OCI-LY7 (cell line): ENCODE data around the gene PARD3. TPM values are rescaled to one million over a fixed set of nuclear protein-coding genes. Genes with fewer than 3 reads are reported as not detected.

Experiments used
- BruUV-seq: library from RNA; stranded (reverse); fragments of 400-500 nt; replicated peaks from 2 replicates; lab custom pipeline; 2021; lab: Mats Ljungman, UMichigan
- CTCF ChIA-PET: fragments of 300-600 bp; sonication (Branson Sonifier 250); formaldehyde crosslinking; loops from one replicate; lab custom pipeline; 2022; ENCODE audit warnings: antibody characterized with exemption; ENCODE audit not compliant: unreplicated experiment; lab: Charles Lee
- POLR2A ChIA-PET: fragments of 300-600 bp; sonication (Branson Sonifier 250); formaldehyde crosslinking; loops from one replicate; lab custom pipeline; 2022; ENCODE audit warnings: antibody characterized with exemption; lab: Charles Lee
- DNase-seq: peaks from one replicate; pipeline ENCODE4 v3.0.0-alpha.2; 2015; ENCODE audit warnings: low spot score
- H2AFZ ChIP-seq: fragments of 200-600 bp; sonication (generic), shearing (Covaris generic); 2 replicates; pipeline ENCODE4 v1.6.1; 2014; ENCODE audit warnings: mild to moderate bottlenecking, antibody characterized with exemption, low read length, moderate library complexity
- H3K27ac ChIP-seq: fragments of 200-600 bp; sonication (generic); 2 replicates; pipeline ENCODE4 v1.5.1; 2014; ENCODE audit warnings: mixed run types, low read depth, mild to moderate bottlenecking, moderate library complexity, low read length, inconsistent platforms; ENCODE audit not compliant: poor library complexity, severe bottlenecking
- H3K36me3 ChIP-seq: fragments of 200-600 bp; sonication (generic); 2 replicates; pipeline ENCODE4 v1.6.1; 2014; ENCODE audit warnings: mild to moderate bottlenecking, antibody characterized with exemption, low read length, moderate library complexity, mixed read lengths; ENCODE audit not compliant: insufficient read depth
- H3K4me1 ChIP-seq: fragments of 200-600 bp; sonication (generic); 2 replicates; pipeline ENCODE4 v1.5.1; 2014; ENCODE audit warnings: mild to moderate bottlenecking, low read length; ENCODE audit not compliant: insufficient read depth, poor library complexity, severe bottlenecking
- H3K4me2 ChIP-seq: fragments of 200-600 bp; sonication (generic); 2 replicates; pipeline ENCODE4 v1.6.1; 2014; ENCODE audit warnings: mild to moderate bottlenecking, low read length
- H3K4me3 ChIP-seq: fragments of 200-600 bp; sonication (generic); 2 replicates; pipeline ENCODE4 v1.5.1; 2014; ENCODE audit warnings: mild to moderate bottlenecking, low read depth, low read length; ENCODE audit not compliant: poor library complexity, severe bottlenecking
- H3K79me2 ChIP-seq: fragments of 200-600 bp; sonication (generic); 2 replicates; pipeline ENCODE4 v1.6.1; 2016; ENCODE audit warnings: low read depth, mild to moderate bottlenecking, low read length, moderate library complexity, mixed read lengths; ENCODE audit not compliant: insufficient read depth
- H3K9me2 ChIP-seq: fragments of 200-600 bp; sonication (generic); 2 replicates; pipeline ENCODE4 v1.6.1; 2016; ENCODE audit warnings: mild to moderate bottlenecking, low read length, mixed read lengths; ENCODE audit not compliant: insufficient read depth
- H3K9me3 ChIP-seq: fragments of 200-600 bp; sonication (generic); 2 replicates; pipeline ENCODE4 v1.6.1; 2014; ENCODE audit warnings: mild to moderate bottlenecking, mixed run types, low read length, mixed read lengths
- H4K20me1 ChIP-seq: fragments of 200-600 bp; sonication (generic); 2 replicates; pipeline ENCODE4 v1.6.1; 2014; ENCODE audit warnings: mild to moderate bottlenecking, antibody characterized with exemption, low read length, moderate library complexity, mixed read lengths; ENCODE audit not compliant: insufficient read depth
- EZH2phosphoT487 ChIP-seq: fragments of 200-600 bp; sonication (generic); IDR thresholded peaks from 2 replicates; pipeline ENCODE4 v1.6.1; 2018; ENCODE audit warnings: low read depth, borderline replicate concordance, mild to moderate bottlenecking, mixed run types, antibody characterized with exemption, low read length, moderate library complexity, mixed read lengths
- intact Hi-C: fragments of 100-400 bp; cut with micrococcal nuclease; formaldehyde crosslinking; loops from one replicate; pipeline ENCODE4 v1.10.0; 2022; ENCODE audit not compliant: unreplicated experiment
- total RNA-seq, 2 experiments: library from RNA; depleted of rRNA in 1 of 2; stranded (reverse); fragments of >200 nt in 1 of 2; shearing (Covaris generic) in 1 of 2; gene quantifications; 2 replicates each; pipeline ENCODE4 v1.2.3, GENCODE V29; 2014 to 2022
- TF ChIP-seq, protein P1 (sequence below): fragments of 200-600 bp; sonication (generic); conservative IDR thresholded peaks from 2 replicates; pipeline ENCODE4 v1.5.1; 2014; ENCODE audit warnings: mild to moderate bottlenecking, antibody characterized with exemption, low read length, moderate library complexity, mixed read lengths

Gene PARD3
- total RNA-seq, 2 experiments from 2014 or later = not detected

DNA sequence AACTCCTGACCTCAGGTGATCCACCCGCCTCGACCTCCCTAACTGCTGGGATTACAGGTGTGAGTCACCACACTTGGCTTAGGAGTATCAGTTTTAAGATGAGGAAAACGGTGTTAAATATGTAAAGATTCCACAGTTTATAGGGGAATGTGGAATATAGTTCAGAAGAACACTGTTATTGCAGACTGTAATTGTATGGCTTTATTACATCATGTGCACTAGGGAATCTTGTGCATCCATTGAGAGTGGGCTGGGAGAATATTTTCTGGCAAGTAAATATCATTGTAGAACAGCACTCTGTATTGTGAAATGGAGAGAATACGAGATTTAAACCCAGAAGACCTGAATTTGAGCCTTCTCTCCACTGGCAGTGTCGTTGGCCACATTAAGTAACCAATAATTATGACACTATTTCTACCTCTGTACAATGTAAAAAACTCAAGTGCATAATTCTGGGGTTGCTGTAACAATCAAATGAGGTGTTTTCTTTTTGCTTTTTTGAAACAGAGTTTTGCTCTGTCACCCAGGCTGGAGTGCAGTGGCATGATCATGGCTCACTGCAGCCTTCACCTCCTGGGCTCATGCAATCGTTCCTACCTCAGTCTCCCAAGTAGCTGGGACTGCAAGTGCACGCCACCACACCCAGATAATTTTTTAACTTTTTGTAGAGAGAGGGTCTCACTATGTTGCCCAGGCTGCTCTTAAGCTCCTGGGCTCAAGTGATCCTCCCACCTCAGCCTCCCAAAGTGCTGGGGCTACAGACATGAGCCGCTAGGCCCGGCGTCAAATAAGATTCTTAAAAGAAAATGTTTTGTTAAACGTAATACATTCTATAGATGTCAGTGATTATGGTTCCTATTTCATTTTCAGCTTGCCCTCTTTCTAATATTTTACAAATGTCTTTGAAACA lies 12.0 kb upstream of the PARD3 start:
- no peak for TF ChIP-seq EZH2phosphoT487
- TF ChIP-seq, protein P1, sequence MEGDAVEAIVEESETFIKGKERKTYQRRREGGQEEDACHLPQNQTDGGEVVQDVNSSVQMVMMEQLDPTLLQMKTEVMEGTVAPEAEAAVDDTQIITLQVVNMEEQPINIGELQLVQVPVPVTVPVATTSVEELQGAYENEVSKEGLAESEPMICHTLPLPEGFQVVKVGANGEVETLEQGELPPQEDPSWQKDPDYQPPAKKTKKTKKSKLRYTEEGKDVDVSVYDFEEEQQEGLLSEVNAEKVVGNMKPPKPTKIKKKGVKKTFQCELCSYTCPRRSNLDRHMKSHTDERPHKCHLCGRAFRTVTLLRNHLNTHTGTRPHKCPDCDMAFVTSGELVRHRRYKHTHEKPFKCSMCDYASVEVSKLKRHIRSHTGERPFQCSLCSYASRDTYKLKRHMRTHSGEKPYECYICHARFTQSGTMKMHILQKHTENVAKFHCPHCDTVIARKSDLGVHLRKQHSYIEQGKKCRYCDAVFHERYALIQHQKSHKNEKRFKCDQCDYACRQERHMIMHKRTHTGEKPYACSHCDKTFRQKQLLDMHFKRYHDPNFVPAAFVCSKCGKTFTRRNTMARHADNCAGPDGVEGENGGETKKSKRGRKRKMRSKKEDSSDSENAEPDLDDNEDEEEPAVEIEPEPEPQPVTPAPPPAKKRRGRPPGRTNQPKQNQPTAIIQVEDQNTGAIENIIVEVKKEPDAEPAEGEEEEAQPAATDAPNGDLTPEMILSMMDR = no peak
- intact Hi-C loops = no loop called here
- no peaks in the 10 kb centered on the region for H3K9me3 ChIP-seq
- POLR2A ChIA-PET = no interaction called here
- no peak overlapping the region for H3K4me3 ChIP-seq
- no peak overlapping the region for H3K27ac ChIP-seq
- CTCF ChIA-PET = no interaction called here
- H3K36me3 ChIP-seq = no peaks in the 10 kb centered on the region
- no peak overlapping the region for H2AFZ ChIP-seq
- H3K9me2 ChIP-seq = no peaks in the 10 kb centered on the region
- no peaks in the 10 kb centered on the region for H3K79me2 ChIP-seq
- no peak overlapping the region for H3K4me2 ChIP-seq
- no peaks in the 10 kb centered on the region for H4K20me1 ChIP-seq
- no peak for DNase-seq
- no TSS peak for BruUV-seq
- no peaks in the 10 kb centered on the region for H3K4me1 ChIP-seq

DNA sequence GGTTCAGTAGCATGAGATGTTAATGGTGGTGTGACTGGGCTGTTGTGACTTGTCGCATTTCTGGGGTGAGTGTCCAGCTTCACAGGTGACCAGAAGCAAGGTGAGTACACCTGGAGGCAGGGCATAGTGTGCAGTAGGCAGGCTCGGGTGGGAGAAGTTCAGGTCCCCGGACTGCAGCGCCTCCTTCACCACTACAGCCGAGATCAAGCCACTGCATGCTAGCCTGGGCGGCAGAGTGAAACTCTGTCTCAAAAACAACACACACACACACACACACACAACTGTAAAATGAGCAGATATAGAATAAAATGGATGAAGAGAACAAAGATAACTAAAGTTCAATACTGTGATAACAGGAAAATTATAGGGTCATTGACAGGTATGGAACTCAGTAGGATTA lies 11.1 kb upstream of the PARD3 start:
- no peak for DNase-seq

More for the DNA sequence above, 11.1 kb upstream of the PARD3 start:
- no peak overlapping the region for H3K4me3 ChIP-seq
- H3K79me2 ChIP-seq = no peaks in the 10 kb centered on the region
- no TSS peak for BruUV-seq
- no peaks in the 10 kb centered on the region for H3K4me1 ChIP-seq
- H4K20me1 ChIP-seq = no peaks in the 10 kb centered on the region
- ChIA-PET POLR2A (no interaction called here), CTCF (no interaction called here)
- intact Hi-C loops = no loop called here
- no peak overlapping the region for H3K4me2 ChIP-seq
- no peak overlapping the region for H2AFZ ChIP-seq
- TF ChIP-seq, protein P1 = no peak
- no peak for TF ChIP-seq EZH2phosphoT487
- no peaks in the 10 kb centered on the region for H3K36me3 ChIP-seq
- no peaks in the 10 kb centered on the region for H3K9me2 ChIP-seq
- no peaks in the 10 kb centered on the region for H3K9me3 ChIP-seq
- no peak overlapping the region for H3K27ac ChIP-seq
